GM11168 (cell line): ENCODE measurements around the gene FBXO15.

Experiments used
- in situ Hi-C: fragments of 300-500 bp; cut with MboI; formaldehyde crosslinking; loops from one replicate; pipeline ENCODE4 v1.12.0; 2022; ENCODE audit warnings: low sequenced_read_pairs; ENCODE audit not compliant: unreplicated experiment

The FBXO15 gene, protein sequence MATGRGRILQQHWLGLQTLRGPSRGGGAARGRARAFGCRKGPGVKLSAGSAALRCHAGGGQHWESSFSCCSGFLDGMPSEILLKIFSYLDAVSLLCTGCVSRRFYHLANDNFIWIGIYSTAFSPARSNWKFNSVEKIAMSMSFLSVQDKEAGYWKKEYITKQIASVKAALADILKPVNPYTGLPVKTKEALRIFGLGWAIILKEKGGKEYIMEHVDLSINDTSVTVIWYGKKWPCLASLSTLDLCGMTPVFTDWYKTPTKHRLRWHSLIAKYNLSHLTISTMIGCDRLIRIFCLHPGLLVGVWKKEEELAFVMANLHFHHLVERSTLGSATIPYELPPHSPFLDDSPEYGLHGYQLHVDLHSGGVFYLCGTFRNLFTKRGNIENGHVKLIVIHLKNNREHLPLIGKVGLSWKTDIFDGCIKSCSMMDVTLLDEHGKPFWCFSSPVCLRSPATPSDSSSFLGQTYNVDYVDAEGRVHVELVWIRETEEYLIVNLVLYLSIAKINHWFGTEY

DNA sequence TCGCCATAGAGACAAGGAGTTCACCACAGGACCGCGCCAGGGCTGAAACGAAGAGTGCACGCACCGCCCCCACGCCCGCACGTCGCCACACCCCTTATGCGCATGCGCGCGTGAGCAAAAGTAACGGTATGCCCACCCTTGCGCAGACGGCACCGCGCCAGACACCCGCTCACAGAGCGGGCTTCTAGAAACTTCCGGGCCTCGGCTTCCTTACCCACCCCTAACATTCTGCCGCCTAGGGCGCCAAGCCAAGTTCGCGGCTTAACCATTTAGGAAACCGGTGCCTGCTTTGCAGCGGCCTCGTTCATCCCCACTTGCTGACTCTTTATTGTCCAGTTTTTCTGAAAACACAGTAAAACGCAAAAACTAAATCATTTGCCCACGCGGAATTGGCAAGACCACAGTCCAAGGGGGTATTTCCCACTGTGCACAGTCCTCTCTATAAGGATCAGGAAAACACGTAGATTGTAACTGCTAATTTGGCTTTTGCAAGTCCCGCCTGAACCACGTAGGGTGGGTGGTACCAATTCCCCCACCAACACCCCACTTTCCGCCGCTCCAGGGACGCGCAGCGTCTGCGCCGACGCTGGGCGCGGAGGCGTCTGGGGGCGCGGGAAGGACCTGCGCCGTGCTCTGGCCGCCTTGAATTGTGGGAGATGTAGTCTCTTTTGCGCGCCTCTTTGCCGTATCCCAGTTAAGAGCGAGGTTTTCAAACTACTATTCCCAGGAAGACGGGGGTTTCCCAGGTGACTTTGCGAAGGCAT lies at the start of gene FBXO15, which contains the start of gene TIMM21:
Gene FBXO15, minus strand, starts transcription at position 56 of the 764 bp plus-strand sequence. Its CDS starts 49 bp downstream, at position 7.
Gene TIMM21, plus strand, starts transcription at position 745 of the 764 bp plus-strand sequence. CDS start 286 bp downstream, outside the sequence.
- in situ Hi-C loops: no loop called here

DNA sequence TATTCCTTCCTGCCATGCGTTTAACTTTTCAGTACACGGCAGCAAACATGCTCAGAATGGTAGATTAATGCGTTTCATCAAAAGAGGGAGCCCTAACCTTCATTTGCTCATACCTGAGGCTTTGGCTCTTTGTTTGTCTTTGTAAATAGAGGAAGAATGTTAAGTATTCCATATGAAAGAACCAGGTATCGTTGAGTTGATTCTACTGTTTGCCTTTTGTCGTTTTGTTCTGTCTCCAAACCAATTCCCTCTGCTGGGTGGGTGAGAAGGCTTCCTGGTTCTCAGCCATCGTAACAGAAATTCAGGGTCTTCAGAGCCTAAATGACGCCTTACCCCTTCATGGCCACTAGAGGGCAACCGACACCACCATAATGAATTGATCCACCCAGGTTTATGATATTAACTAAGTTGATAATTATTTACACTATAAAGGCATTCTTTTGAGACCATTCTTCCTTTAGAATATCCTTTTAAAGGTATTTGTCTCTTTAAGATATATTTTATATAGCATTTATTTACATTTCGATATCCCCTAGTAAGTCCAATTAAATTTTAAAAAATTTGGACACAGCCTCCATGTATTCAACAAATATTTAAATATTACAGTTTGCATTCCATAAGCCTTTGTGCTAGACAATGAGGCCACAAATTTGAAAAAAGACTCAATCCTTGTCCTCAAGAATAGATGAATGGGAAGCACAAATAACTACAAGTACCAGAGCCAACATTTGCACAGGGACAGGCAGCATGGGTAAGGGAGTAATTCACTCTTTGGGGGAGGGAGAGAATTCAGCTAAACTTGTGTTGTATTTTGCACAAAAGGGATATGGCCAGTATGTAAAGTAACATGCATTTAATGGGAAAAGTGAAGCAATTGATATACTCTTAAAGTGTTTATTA lies 48.8 kb upstream of the FBXO15 start:
- in situ Hi-C loops: loop anchor here (5.0 kb wide), 1 partner anchor 356 kb away; no protein-coding TSS in a partner anchor

DNA sequence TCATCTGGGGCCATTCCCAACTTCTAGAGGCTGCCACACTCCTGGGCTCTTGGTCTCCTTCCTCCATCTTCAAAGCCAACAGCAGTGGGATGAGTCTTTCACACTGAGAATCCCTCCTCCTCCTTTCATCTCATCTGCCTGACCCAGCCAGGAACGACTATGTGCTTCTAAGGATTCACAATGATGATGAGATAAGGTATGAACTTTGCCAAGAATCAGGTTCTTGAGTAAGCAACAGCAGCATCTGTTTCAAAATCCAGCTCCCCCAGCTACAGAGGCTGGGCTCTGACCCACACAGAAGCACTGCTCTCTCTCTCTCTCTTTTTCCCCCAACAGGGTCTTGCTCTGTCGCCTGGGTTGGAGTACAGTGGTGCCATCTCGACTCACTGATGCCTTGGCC lies 47.1 kb upstream of the FBXO15 start:
- in situ Hi-C loops: loop anchor here (5.0 kb wide), 1 partner anchor 358 kb away; no protein-coding TSS in a partner anchor

DNA sequence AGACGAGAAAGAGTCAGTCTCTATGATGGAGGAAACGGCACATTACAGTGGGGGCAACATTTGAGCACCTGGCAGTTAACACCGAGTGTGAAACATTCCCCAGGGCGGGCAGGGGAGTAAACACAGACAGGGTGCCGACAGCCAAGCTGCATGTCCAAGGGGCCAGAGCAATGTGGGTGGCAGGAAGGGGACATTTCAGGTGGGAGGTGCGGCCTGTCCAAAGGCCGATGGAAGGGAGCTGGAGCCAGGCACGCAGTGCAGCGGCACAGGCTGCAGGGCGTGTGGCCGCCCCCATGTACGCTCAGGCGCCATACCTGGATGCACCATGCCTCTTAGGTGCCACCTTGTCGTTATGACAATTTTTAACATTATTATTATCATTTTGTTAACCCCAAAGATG lies 43.9 kb upstream of the FBXO15 start:
- in situ Hi-C loops: no loop called here

- in situ Hi-C loops: no loop called here
Observed at GRCh38 chr18:74190086-74190485, 42.5 kb upstream of the FBXO15 start.

DNA sequence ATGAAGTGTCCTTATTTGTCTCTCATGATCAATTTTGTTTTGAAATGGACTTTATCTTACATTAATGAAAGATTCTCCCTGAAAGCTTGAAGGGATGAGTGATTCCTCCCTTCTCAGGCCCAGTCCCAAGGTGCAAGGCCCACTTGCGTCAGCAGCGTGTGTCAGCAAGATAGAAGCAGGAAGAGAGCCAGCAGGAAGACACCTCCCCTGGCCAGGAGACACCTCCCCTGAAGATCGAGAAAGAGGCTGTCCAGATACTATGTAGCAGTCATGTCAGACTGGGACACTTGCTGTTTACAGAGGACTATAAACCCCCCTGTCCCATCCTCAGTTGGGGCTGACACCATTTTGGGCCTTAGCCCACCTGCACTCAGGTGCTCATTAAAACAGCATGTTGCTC lies 39.0 kb upstream of the FBXO15 start:
- in situ Hi-C loops: no loop called here

DNA sequence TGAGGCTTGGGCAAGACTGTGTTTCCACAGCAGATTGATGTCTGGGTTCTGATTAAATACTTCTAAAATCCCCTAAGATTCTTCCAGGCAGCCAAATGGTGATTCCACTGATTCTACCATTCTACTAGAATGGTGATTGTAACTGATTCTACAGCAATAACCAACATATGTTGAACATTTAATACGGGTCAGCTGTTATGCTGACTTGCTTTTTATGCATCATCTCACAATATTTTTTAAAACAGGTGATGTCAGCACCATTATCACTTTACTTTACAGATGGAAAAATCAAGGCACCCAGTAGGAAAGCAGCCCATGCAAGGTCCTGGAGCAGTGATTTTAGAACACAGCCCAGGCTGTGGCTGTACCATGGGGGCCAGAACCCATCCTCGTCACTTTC lies 38.2 kb upstream of the FBXO15 start:
- in situ Hi-C loops: no loop called here

- in situ Hi-C loops: no loop called here
Observed at GRCh38 chr18:74184875-74185274, 37.2 kb upstream of the FBXO15 start.

- in situ Hi-C loops: no loop called here
Observed at GRCh38 chr18:74183130-74183529, 35.5 kb upstream of the FBXO15 start.

GRCh38 chr18:74182335-74182734 lies 34.7 kb upstream of the FBXO15 start:
- in situ Hi-C loops: no loop called here

GRCh38 chr18:74179623-74180199 lies 32.1 kb upstream of the FBXO15 start:
- in situ Hi-C loops: no loop called here

DNA sequence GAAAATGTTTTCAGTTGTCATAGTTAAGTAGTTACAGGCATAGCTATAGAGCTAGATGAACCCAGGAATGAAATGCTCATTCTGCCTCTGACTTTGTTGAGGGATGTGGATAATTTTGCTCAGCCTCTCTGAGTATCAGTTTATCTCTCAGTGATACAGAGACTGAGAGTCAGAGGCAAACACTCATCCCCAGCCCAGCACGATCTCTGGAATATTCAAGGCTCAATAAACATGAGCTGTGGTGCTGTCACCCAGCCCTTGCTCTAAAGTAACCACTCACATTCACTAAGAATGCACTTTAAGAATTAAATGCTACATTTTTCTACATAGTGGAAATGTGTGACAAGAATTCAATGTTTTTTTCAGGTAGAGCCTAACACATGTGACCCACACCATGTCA lies 31.2 kb upstream of the FBXO15 start:
- in situ Hi-C loops: no loop called here

- in situ Hi-C loops: no loop called here
Observed at GRCh38 chr18:74175658-74176057, 28.0 kb upstream of the FBXO15 start.

DNA sequence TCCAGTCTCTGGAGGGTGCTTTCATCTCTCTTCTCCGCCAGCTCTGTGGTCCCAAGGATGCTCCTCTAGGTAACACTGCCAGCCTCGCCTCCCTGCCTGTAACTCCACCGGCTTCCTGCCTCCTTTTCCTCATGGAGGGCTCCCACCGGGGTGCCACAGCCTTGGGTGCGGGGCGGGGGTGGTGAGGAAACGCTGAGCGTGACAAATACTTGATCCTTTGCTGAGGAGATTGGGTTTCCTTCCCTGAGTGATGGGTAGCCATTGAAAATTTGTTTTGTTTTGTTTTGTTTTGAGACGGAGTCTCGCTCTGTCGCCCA lies 25.8 kb upstream of the FBXO15 start:
- in situ Hi-C loops: no loop called here

- in situ Hi-C loops: no loop called here
Observed at GRCh38 chr18:74172697-74173433, 25.2 kb upstream of the FBXO15 start.

- in situ Hi-C loops: no loop called here
Observed at GRCh38 chr18:74171910-74172606, 24.4 kb upstream of the FBXO15 start.

GRCh38 chr18:74166386-74166785 lies 18.8 kb upstream of the FBXO15 start:
- in situ Hi-C loops: no loop called here

DNA sequence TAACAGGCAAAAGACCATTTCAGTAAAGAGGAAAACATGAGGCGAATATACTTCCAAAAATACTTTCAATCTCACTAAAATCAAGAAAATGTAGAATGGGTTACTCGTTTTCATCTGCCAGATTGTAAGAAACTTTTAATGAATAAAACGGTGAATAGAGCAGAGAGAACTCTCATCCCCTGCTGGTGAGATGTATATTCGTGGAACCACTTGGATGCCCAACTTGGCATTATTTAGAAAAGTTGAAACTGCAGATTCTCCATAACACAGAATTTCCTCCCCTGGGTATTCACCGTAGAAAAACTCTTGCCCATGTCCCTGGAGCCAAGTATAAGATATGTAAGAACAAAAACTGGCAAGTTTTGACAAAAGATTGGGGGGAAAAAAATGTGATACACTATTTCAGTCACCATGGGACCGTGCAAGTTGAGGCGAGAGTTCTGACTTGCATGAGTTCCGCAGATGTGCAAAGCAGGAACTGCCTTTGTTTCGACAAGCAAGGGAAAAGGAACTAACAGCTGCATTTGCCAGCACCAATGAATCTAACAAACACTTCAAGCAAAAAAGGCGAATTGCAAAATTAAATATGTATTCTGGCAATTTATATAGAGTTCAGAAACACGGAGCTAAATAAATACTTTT lies 15.5 kb upstream of the FBXO15 start:
- in situ Hi-C loops: no loop called here
